PC-3 (cell line): ENCODE measurements around the gene IFTAP.

Experiments used
- CTCF ChIP-seq: fragments of 300-600 bp; sonication (generic); conservative IDR thresholded peaks from 2 replicates; pipeline ENCODE4 v1.5.1; 2017; ENCODE audit warnings: antibody characterized with exemption, low read depth, mild to moderate bottlenecking, low read length
- EZH2phosphoT487 ChIP-seq: fragments of 300-600 bp; sonication (generic); IDR thresholded peaks from 2 replicates; pipeline ENCODE4 v1.6.1; 2018; ENCODE audit warnings: mild to moderate bottlenecking, antibody characterized with exemption, low read length, borderline replicate concordance

DNA sequence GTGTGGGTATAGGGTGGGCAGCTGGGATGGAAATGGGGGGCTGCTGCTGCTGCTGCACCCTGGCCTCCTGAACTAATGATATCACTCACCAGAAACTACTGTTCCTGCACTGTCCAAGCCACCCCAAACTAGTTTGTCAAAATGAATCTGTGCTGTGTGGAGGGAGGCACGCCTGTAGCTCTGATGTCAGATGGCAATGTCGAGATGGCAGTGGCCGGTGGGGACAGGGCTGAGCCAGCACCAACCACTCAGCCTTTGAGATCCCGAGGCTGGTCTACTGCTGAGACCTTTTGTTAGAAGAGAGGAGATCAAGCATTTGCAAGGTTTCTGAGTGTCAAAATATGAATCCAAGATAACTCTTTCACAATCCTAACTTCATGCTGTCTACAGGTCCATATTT is 25.2 kb upstream of the IFTAP start:
- TF ChIP-seq CTCF: no peak
- no peak for TF ChIP-seq EZH2phosphoT487
